HG02642 (cell line): Measurements from ENCODE around the gene PRSS38.
"Not testable (repeated sequence)": the region's sequence is repeated elsewhere in the genome, so short reads cannot be mapped to it uniquely, and the experiment has no call there.

Experiments
- ATAC-seq: cut with Tn5 transposase; IDR thresholded peaks from one replicate; pipeline ENCODE4 v1.9.1; 2021; ENCODE audit warnings: mild to moderate bottlenecking; ENCODE audit not compliant: unreplicated experiment, poor library complexity

PRSS38 gene

GRCh38 chr1:227838181-227838580 is 22.7 kb downstream of the PRSS38 start:
- no peak for ATAC-seq

- no peak for ATAC-seq
Measured at GRCh38 chr1:227841096-227841495, 25.6 kb downstream of the PRSS38 start.

- no peak for ATAC-seq
Measured at GRCh38 chr1:227844320-227845146, 29.1 kb downstream of the PRSS38 start.

- ATAC-seq, result no peak
Measured at GRCh38 chr1:227845147-227845458, 29.6 kb downstream of the PRSS38 start.

- no peak for ATAC-seq
Measured at GRCh38 chr1:227845519-227845918, 30.0 kb downstream of the PRSS38 start.

GRCh38 chr1:227846265-227846858 is 30.9 kb downstream of the PRSS38 start:
- no peak for ATAC-seq

- ATAC-seq, result not testable (repeated sequence)
Measured at GRCh38 chr1:227847046-227847445, 31.6 kb downstream of the PRSS38 start.

- no peak for ATAC-seq
Measured at GRCh38 chr1:227848430-227848932, 33.0 kb downstream of the PRSS38 start.

DNA sequence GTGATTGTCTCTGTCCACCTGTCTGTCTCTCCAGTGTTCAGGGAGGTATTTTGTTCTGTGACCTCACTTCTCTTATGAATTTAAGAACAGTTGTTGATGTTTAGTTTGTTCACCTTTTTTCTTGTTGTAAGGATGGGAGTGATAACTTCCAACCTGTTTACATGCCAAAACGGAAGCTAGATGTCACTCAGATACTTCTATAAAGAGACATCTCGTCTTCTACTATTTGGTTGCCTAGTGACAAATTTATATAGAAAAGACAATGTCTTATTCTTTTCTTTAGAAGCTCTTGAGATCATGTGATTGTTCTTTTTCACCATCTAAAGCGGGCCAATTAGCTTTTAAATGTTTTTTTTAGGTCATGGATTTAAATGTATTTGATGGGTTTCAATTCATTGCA is 33.8 kb downstream of the PRSS38 start:
- ATAC-seq, result no peak

GRCh38 chr1:227854189-227854588 is 38.7 kb downstream of the PRSS38 start:
- ATAC-seq, result no peak

- ATAC-seq, result no peak
Measured at GRCh38 chr1:227855687-227856086, 40.2 kb downstream of the PRSS38 start.

GRCh38 chr1:227856147-227856858 is 40.8 kb downstream of the PRSS38 start:
- ATAC-seq, result no peak

DNA sequence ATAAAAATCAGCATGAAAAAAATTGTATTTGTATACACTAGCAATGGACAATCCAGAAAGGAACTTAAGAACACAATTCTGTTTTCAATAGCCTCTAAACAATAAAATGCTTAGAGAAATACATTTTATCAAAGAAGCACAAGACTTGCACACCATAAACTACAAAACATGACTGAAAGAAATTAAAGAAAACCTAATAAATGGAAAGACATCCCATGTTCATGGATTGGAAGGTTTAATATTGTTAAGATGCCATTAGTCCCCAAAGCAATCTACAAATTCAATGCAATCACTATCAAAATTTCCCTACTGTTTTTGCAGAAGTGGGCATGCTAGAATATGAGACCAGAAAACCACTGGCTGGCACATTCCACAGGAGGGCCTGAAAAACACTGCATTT is 49.4 kb downstream of the PRSS38 start:
- ATAC-seq, result no peak

GRCh38 chr1:227869279-227869842 is 53.9 kb downstream of the PRSS38 start:
- ATAC-seq, result no peak

GRCh38 chr1:227869851-227870305 is 54.4 kb downstream of the PRSS38 start:
- ATAC-seq, result no peak

- ATAC-seq, result no peak
Measured at GRCh38 chr1:227870366-227870765, 54.9 kb downstream of the PRSS38 start.

DNA sequence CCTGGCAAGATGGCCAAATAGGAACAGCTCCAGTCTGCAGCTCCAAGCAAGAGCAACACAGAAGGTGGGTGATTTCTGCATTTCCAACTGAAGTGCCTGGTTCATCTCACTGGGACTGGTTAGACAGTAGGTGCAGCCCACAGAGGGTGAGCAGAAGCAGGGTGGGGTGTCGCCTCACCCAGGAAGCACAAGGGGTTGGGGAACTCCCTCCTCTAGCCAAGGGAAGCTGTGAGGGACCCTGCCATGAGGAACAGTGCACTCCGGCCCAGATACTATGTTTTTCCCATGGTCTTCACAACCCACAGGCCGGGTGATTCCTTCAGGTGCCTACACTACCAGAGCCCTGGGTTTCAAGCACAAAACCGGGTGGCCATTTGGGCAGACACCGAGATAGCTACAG is 56.4 kb downstream of the PRSS38 start:
- ATAC-seq, result not testable (repeated sequence)

GRCh38 chr1:227877810-227878209 is 62.3 kb downstream of the PRSS38 start:
- not testable (repeated sequence) for ATAC-seq

DNA sequence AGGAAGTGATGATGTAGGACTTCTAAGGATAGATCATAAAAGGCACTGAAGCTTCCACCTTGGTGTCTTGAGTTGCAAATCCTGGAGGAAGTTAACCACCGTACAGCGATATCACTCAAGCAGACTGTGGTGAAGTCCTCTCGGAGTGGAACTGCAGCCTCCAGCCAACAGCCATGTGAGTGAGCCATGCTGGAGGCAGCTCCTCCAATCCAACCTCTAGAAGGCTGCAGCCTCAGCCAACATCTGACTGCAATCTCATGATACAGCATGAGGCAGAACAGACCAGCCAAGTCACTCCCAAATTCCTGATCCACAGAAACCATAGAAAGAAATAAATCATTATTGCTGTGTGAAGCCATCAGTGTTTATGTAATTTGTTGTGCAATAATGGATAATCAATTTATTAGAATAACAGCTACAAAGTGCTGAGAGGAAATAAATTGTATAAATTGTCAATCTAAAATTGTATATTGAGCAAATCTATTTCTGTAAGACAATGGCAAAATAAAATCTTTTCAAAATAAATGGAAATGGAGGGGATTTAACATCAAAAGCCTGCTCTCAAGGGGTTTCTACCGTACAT is 65.0 kb downstream of the PRSS38 start:
- no peak for ATAC-seq

DNA sequence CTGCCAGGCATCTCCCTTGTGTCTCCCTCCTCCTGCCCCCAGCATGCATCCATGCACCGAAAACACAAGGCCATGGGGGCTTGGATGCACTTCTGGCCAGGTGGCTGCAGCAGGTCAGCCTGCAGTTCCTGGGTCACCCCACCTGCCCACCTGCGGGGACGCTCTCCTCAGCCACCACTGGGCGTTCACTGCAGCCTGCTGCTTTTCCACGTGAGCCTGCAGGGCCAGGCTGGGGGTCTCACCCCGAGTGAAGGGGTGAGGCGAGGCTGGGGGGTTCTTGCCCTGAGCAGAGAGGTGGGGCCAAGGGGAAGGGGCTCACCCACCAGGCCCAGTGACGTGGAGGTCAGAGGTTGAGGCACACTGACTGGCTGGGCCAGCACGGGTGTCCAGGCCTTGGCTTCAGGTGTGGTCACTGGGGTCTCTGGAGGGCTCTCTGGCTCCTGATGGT is 67.6 kb downstream of the PRSS38 start:
- ATAC-seq, result no peak
